Astrocyte of the cerebellum (primary cell): ENCODE data around the gene IMMP2L.
"Not testable (repeated sequence)": the region's sequence is repeated elsewhere in the genome, so short reads cannot be mapped to it uniquely, and the experiment has no call there.

ENCODE experiments used
- DNase-seq: peaks from one replicate; pipeline ENCODE4 v3.0.0-alpha.2; 2011; ENCODE audit warnings: low read depth
- H3K4me3 ChIP-seq: 2 replicates; pipeline ENCODE4 v1.5.1; 2011; ENCODE audit warnings: mild to moderate bottlenecking, low read depth, low read length, moderate library complexity
- CTCF ChIP-seq: IDR thresholded peaks from 2 replicates; pipeline ENCODE4 v1.5.1; 2012; ENCODE audit warnings: low read length, low read depth, moderate library complexity, mild to moderate bottlenecking; ENCODE audit errors: missing control alignments
- in situ Hi-C: cut with HindIII; loops from 2 replicates; pipeline ENCODE4 v1.10.0; 2017; ENCODE audit warnings: low sequenced_read_pairs

Gene IMMP2L

GRCh38 chr7:111511845-111512244, 50.4 kb downstream of the IMMP2L start:
- TF ChIP-seq CTCF, result no peak
- in situ Hi-C loops, result no loop called here
- DNase-seq, result no peak
- H3K4me3 ChIP-seq, result no peak overlapping the region

GRCh38 chr7:111510584-111511378, 51.5 kb downstream of the IMMP2L start:
- no peak for DNase-seq
- TF ChIP-seq CTCF, result no peak
- no peak overlapping the region for H3K4me3 ChIP-seq
- in situ Hi-C loops, result no loop called here

GRCh38 chr7:111510062-111510461, 52.2 kb downstream of the IMMP2L start:
- no peak overlapping the region for H3K4me3 ChIP-seq
- no peak for TF ChIP-seq CTCF
- DNase-seq, result no peak
- in situ Hi-C loops, result no loop called here

GRCh38 chr7:111509288-111509687, 53.0 kb downstream of the IMMP2L start:
- in situ Hi-C loops, result no loop called here
- H3K4me3 ChIP-seq, result no peak overlapping the region
- no peak for TF ChIP-seq CTCF
- DNase-seq, result no peak

- DNase-seq, result no peak
- TF ChIP-seq CTCF, result no peak
- in situ Hi-C loops, result no loop called here
- H3K4me3 ChIP-seq, result no peak overlapping the region
Observed at GRCh38 chr7:111508387-111508786, 53.9 kb downstream of the IMMP2L start.

GRCh38 chr7:111505422-111505821, 56.9 kb downstream of the IMMP2L start:
- H3K4me3 ChIP-seq, in situ Hi-C loops, DNase-seq: not testable (repeated sequence)

- DNase-seq, H3K4me3 ChIP-seq, in situ Hi-C loops: not testable (repeated sequence)
Observed at GRCh38 chr7:111501799-111502198, 60.5 kb downstream of the IMMP2L start.

GRCh38 chr7:111499027-111499426, 63.3 kb downstream of the IMMP2L start:
- DNase-seq, result peak; percentile 6
- no peak for TF ChIP-seq CTCF
- in situ Hi-C loops, result no loop called here
- H3K4me3 ChIP-seq, result no peak overlapping the region
